ENCODE results near the gene GNG12. TPM values are rescaled to one million over a fixed set of nuclear protein-coding genes. Genes with fewer than 3 reads are reported as not detected.

The GNG12 gene
- total and polyA plus RNA-seq, 2 donors (not counting 1 experiment from before 2014, with no cell fraction given), result not detected

- Mint-ChIP-seq H3K4me3 (no peak overlapping the region), H3K9me3 (ENCODE audit: insufficient read depth) (no peaks in the 10 kb centered on the region), H3K27ac (no peak overlapping the region), H3K4me1 (peaks cover 6% of the 10 kb centered on the region), H3K27me3 (peaks cover 38% of the 10 kb centered on the region)
- POLR2A ChIA-PET, result no interaction called here
- no peak overlapping the region for H3K4me3 ChIP-seq (ENCODE audit: control extremely low read depth in 1 of 5, extremely low read depth in 1 of 5, insufficient read depth in 1 of 5, low read depth in 2 of 5, low read length in 4 of 5)
- TF ChIP-seq CTCF (IDR thresholded peaks at IDR 0.05), result no peak
- TF ChIP-seq EZH2 (IDR thresholded peaks at IDR 0.05; ENCODE audit: borderline replicate concordance, insufficient read depth, low read depth, low read length, poor library complexity, severe bottlenecking), result no peak
- H3K9me3 ChIP-seq (ENCODE audit: control extremely low read depth in 1 of 3, control insufficient read depth in 2 of 3, insufficient read depth in 1 of 3, low read length in 2 of 3), result no peaks in the 10 kb centered on the region
- no peaks in the 10 kb centered on the region for H3K79me2 ChIP-seq (ENCODE audit: control insufficient read depth, insufficient read depth, low read length)
- peaks cover 0 to 6% (median 4%) of the 10 kb centered on the region in 4 experiments for H3K27me3 ChIP-seq (replicated peaks in 1 of 4; ENCODE audit: control extremely low read depth in 1 of 4, control insufficient read depth in 3 of 4, insufficient read depth in 4 of 4, low read length in 3 of 4)
- ATAC-seq (ENCODE audit: low read depth) (no peak), DNase-seq (no peak)
- CTCF ChIA-PET, result interaction anchor here (1.1 to 8.5 kb wide), 2 partner anchors 13 to 239 kb away, joined by 3 to 63 read pairs; no protein-coding TSS in a partner anchor
- no peak overlapping the region for H3K4me2 ChIP-seq (replicated peaks; ENCODE audit: low read depth, low read length, poor library complexity, severe bottlenecking)
- H3K27ac ChIP-seq (ENCODE audit: low read length in 2 of 2), result no peak overlapping the region
- H3K4me1 ChIP-seq (ENCODE audit: control insufficient read depth in 2 of 2, insufficient read depth in 2 of 2, low read length in 2 of 2), result peaks cover 5 to 6% of the 10 kb centered on the region in 2 donors
- H3K9ac ChIP-seq (ENCODE audit: low read length), result no peak overlapping the region
- H2AFZ ChIP-seq (ENCODE audit: insufficient read depth, low read depth, low read length, poor library complexity, severe bottlenecking), result no peak overlapping the region
- WGBS (ENCODE audit: insufficient coverage), result 90% methylated on average over 4 of the region's 6 CpGs
- no peaks in the 10 kb centered on the region for H3K36me3 ChIP-seq (replicated peaks in 1 of 2; ENCODE audit: control extremely low read depth in 1 of 2, control insufficient read depth in 1 of 2, extremely low read depth in 1 of 2, insufficient read depth in 2 of 2, low read length in 1 of 2)
- no peaks in the 10 kb centered on the region for H4K20me1 ChIP-seq (ENCODE audit: control insufficient read depth, insufficient read depth, low read length, poor library complexity, severe bottlenecking)
- intact Hi-C loops (cut with micrococcal nuclease), result no loop called here
Observed at GRCh38 chr1:67771152-67771551, 62.1 kb downstream of the GNG12 start.

DNA sequence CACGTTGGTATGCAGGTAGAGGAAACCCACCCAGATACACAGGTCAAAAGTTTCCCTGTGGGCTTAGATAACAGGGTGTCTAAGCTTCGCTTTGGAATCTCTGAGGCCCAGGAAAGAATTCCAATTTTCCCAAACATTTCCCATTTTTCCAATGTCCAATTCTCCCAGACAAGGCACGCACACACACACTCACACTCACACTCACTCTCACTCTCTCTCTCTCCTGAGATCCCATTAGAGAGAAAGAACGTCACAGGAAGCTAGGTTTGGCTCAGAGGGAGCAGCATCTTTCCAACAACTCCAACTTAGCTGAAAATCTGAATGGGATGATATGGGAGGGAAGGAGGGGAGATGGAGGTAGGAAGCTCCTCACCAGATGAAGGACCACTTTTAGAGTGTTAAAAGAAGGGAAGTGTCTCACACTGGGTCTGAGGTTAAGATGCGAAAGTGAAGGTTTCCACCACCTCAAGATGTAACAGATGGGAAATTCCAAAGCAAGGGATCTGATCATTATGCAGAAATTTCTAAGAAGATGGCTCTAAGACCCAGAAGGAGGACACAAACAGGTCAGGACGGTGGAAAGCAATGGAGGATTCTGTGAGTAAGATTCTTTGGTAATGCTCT lies 63.5 kb downstream of the GNG12 start:
- ATAC-seq (ENCODE audit: low read depth) (no peak), DNase-seq (no peak)
- no peak overlapping the region for H3K4me2 ChIP-seq (replicated peaks; ENCODE audit: low read depth, low read length, poor library complexity, severe bottlenecking)
- Mint-ChIP-seq H3K4me1 (peaks cover 8% of the 10 kb centered on the region), H3K4me3 (no peak overlapping the region), H3K27me3 (peaks cover 37% of the 10 kb centered on the region), H3K9me3 (ENCODE audit: insufficient read depth) (no peaks in the 10 kb centered on the region), H3K27ac (no peak overlapping the region)
- no peak overlapping the region for H3K4me3 ChIP-seq (ENCODE audit: control extremely low read depth in 1 of 5, extremely low read depth in 1 of 5, insufficient read depth in 1 of 5, low read depth in 2 of 5, low read length in 4 of 5)
- H3K27ac ChIP-seq (ENCODE audit: low read length in 2 of 2), result no peak overlapping the region
- H3K36me3 ChIP-seq (replicated peaks in 1 of 2; ENCODE audit: control extremely low read depth in 1 of 2, control insufficient read depth in 1 of 2, extremely low read depth in 1 of 2, insufficient read depth in 2 of 2, low read length in 1 of 2), result no peaks in the 10 kb centered on the region
- no peaks in the 10 kb centered on the region for H4K20me1 ChIP-seq (ENCODE audit: control insufficient read depth, insufficient read depth, low read length, poor library complexity, severe bottlenecking)
- peaks cover 6 to 8% of the 10 kb centered on the region in 2 donors for H3K4me1 ChIP-seq (ENCODE audit: control insufficient read depth in 2 of 2, insufficient read depth in 2 of 2, low read length in 2 of 2)
- TF ChIP-seq CTCF (IDR thresholded peaks at IDR 0.05) (no peak), EZH2 (IDR thresholded peaks at IDR 0.05; ENCODE audit: borderline replicate concordance, insufficient read depth, low read depth, low read length, poor library complexity, severe bottlenecking) (no peak)
- H3K9ac ChIP-seq (ENCODE audit: low read length), result no peak overlapping the region
- H3K9me3 ChIP-seq (ENCODE audit: control extremely low read depth in 1 of 3, control insufficient read depth in 2 of 3, insufficient read depth in 1 of 3, low read length in 2 of 3), result no peaks in the 10 kb centered on the region
- 81% methylated on average over 3 of the region's 6 CpGs for WGBS (ENCODE audit: insufficient coverage)
- ChIA-PET CTCF (interaction anchor here (3.4 to 8.5 kb wide), 2 partner anchors 11 to 236 kb away, joined by 18 to 63 read pairs; no protein-coding TSS in a partner anchor), POLR2A (no interaction called here)
- intact Hi-C loops (cut with micrococcal nuclease), result no loop called here
- H3K79me2 ChIP-seq (ENCODE audit: control insufficient read depth, insufficient read depth, low read length), result no peaks in the 10 kb centered on the region
- peaks cover 0 to 13% (median 5%) of the 10 kb centered on the region in 4 experiments for H3K27me3 ChIP-seq (replicated peaks in 1 of 4; ENCODE audit: control extremely low read depth in 1 of 4, control insufficient read depth in 3 of 4, insufficient read depth in 4 of 4, low read length in 3 of 4)
- H2AFZ ChIP-seq (ENCODE audit: insufficient read depth, low read depth, low read length, poor library complexity, severe bottlenecking), result no peak overlapping the region
